Subcutaneous adipose tissue (tissue), 4 donors: Measurements from ENCODE around the gene ISL1. TPM values are rescaled to one million over a fixed set of nuclear protein-coding genes. Genes with fewer than 3 reads are reported as not detected.

Experiments
- CTCF ChIP-seq: fragments of 450-650 bp; IDR thresholded peaks from one replicate; pipeline ENCODE4 v1.5.1; 2016; ENCODE audit warnings: low read depth, mild to moderate bottlenecking, control low read depth, antibody characterized with exemption, moderate library complexity
- total RNA-seq, 4 donors: library from RNA; depleted of rRNA; stranded (reverse); fragments of >200 nt; gene quantifications; one replicate each; pipeline ENCODE4 v1.1.0, GENCODE V29; 2016

ISL1 gene
- total RNA-seq, result not detected

GRCh38 chr5:51383131-51384121 is at the start of gene ISL1:
TSS of gene ISL1 (plus strand) at chr5:51383448. CDS start at chr5:51383672, 224 bp downstream.
- TF ChIP-seq CTCF, result no peak

- TF ChIP-seq CTCF, result no peak
Observed at GRCh38 chr5:51336878-51337277, 46.4 kb upstream of the ISL1 start.

- TF ChIP-seq CTCF, result no peak
Observed at GRCh38 chr5:51345106-51345505, 38.1 kb upstream of the ISL1 start.

- TF ChIP-seq CTCF, result no peak
Observed at GRCh38 chr5:51347157-51347556, 36.1 kb upstream of the ISL1 start.

GRCh38 chr5:51347704-51348103 is 35.5 kb upstream of the ISL1 start:
- no peak for TF ChIP-seq CTCF

GRCh38 chr5:51371052-51371451 is 12.2 kb upstream of the ISL1 start:
- TF ChIP-seq CTCF, result no peak

- TF ChIP-seq CTCF, result no peak
Observed at GRCh38 chr5:51373880-51374523, 9.2 kb upstream of the ISL1 start.
